ENCODE data around the gene FRZB.
A peak's percentile ranks its signal among the peaks of the same experiment; 100 is the strongest.
"Not testable (repeated sequence)": the region's sequence is repeated elsewhere in the genome, so short reads cannot be mapped to it uniquely, and the experiment has no call there.

Gene FRZB

DNA sequence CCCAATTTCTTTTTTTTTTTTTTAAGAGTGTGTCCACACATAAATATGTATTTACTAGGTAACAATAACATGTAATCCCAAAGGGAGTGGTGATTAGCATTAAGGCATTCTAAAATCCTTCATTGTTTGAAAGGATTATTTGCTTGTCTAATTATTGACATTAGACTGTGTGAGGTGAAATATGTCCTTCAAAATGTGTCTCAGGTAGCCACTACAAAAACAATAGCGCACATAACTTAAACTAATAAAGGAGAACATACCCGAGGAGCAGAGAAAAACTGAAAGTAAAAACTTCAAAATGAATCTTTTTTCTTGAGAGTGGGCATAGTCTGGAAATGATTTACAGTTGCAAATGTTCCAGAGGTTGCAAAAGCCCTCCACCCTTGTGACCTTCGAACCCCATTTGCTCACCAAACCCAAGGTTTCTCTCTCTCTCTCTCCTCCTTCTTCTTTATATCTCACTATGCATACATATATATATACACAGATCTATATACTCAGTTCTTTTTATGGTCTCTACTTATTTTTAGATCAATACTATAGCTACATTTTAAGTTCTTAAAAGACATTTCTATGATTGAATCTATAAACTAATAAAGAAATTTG lies 24.4 kb upstream of the FRZB start:
- DNase-seq (ENCODE audit: low spot score), result no peak

DNA sequence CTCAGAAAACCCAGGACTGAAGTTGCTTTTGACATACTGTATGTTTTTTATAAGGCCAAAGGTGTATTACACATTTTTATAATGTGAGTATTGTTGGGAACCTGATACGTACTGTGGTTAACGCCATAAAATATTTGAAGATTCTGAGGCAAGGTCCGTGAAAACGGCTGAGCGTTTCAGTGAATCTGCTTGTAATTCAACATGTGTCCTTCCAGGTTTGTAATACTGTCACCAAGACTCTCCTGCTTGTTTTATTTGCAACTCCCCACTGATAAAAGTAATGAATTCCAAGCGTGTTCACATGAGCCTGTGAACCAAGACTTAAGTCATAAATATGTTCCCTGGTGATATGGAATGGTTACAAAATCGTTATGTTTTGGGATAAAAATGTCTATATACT lies 23.9 kb upstream of the FRZB start:
- no peak for DNase-seq (ENCODE audit: low spot score)

DNA sequence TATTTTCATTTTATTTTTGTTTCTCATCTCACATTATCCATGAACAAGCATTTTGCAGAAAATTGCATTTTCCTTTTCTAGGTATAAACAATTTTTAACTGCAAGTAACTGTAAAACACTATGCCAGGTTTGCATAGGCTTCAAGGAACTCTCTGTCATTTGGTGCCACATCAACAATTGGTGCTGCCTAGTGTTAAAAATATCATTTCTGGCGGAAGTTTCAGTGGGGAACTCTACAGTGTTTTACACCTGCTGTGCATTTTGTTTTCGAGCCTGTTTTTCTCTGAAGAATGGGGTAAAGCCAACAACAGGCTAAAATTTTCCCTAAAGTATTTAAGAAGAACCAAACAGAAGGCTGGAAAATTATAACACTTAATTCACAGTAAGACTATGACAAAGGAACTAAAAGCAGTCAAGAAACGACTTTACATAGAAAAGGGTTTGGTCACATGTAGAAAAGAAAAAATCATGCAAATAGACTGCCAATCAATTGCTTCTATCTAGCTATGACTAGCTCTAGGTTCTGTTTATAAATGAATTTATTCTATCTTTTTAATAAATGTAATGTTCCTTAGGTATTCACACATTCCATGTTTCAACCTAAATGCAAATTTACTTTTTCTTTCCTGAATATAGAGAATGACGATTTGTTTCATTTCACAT lies 21.4 kb upstream of the FRZB start:
- DNase-seq (ENCODE audit: low spot score), result no peak

DNA sequence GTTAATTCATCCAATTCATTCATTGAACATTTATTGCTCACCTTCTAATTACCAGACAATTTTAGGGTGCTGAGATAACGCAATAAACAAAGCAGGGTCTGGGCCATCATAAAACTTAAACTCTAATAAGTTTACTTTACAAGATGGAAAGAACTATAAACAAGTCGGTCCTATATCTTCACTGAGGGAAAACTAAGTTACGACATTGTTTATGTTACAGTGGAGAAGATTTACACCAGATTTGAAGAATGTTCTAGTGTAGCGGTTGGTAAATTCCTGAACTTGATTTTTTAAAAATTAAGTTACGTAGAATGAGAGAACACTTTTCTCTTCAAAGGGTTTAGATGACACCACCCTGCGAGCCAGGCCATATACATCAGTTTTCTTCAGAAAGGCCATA lies 20.7 kb upstream of the FRZB start:
- no peak for DNase-seq (ENCODE audit: low spot score)

DNA sequence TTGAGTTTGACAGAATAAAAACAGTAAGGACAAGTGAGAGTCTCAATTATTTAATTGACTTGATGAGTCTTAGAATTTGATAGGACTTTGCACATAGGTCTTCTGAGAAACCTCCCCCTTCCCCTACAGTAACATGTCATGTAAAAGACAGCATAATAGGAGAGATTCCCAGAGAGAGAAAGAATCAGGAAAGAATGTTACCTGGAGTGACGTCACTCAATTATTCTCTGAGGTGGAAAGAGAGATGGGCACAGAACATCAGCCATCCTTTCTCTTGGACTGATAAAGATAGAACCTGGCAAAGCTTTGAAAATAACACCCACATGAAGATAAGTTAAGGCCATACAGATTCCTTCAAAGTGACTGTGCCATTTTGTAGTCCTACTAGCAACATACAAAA lies 19.3 kb upstream of the FRZB start:
- no peak for DNase-seq (ENCODE audit: low spot score)

DNA sequence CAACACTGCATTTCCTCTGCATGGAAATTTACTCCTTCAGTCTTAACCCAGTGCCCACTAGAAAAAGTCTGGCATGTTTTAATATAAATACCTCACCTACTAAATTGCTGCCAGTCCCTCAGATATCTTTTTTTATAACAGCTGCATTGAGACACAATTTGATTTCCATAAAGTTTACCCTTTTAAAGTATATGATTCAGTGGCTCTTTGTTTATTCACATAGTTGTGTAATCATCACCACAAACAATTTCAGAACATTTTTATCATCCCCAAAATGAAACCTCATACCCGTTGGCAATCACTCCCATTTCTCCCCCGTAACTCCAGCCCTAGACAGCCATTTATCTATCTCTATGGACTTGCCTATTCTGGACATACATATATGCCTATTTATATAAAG lies 17.0 kb upstream of the FRZB start:
- DNase-seq (ENCODE audit: low spot score), result no peak

DNA sequence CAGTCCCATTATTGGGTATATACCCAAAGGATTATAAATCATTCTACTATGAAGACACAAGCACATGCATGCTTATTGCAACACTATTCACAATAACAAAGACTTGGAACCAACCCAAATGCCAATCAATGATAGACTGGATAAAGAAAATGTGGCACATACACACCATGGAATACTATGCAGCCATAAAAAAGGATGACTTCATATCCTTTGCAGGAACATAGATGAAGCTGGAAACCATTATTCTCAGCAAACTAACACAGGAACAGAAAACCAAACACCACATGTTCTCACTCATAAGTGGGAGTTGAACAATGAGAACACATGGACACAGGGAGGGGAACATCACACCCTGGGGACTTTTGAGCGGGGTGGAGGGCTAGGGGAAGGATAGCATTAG lies 13.7 kb upstream of the FRZB start:
- not testable (repeated sequence) for DNase-seq (ENCODE audit: low spot score)

DNA sequence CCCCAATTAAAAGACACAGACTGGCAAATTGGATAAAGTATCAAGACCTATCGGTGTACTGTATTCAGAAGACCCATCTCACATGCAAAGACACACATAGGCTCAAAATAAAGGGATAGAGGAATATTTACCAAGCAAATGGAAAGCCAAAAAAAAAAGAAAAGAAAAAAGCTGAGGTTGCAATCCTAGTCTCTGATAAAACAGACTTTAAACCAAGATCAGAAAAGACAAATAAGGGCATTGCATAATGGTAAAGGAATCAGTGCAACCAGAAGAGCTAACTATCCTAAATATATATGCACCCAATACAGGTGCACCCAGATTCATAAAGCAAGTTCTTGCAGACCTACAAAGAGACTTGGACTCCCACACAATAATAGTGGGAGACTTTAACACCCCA lies 10.2 kb upstream of the FRZB start:
- not testable (repeated sequence) for DNase-seq (ENCODE audit: low spot score)

DNA sequence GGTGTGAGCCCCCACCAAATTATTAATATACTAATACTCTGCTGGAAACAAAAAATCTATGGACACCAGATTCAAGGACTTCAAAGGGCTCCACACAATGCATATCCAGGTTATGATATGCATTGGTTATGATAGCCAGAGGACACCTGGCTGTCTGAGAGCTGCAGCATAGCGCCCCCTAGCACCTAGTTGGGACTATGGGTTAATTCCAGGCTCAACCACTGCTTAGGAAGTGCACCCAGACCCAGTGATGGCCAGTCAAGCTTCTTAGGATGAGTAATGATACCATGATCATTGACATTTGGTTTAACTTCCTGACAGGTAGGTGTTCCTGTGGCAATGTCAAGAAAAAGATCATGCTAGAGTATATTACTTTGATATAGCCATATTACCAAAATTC lies 3.8 kb upstream of the FRZB start:
- peak; percentile 25 for DNase-seq (ENCODE audit: low spot score)

DNA sequence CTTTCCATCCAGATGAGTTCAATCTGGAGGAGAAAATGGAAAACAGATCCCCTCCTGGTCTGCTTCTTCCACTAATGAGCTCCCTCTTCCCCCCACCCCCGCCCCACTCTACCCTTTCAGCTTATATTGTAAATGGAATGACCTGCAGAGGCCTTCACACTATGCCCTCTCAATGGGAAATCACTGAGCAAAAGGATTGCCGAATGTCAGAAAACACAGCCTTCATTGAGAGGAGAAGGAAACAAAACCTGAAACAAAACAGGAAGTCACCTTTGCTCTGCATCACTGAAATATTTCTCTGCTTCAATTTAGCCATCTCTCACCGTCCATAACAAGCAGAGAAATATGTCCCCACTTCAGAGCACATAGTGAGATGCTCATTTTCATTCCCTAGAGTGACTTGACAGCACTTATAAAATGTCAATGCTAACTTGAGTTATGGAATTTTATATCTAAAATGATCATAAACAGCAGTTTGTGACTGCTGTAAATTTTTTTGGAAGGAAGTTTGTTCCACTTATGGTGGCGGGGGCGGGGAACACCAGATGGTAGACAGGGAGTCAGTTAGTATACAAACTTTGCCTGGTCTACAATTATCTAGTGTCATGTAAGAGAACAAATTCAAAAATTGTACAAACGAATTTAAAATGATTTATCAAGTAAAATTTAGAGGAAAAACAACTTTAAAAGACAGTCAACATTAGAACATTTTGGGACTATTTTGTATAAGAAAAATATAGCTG lies 1.8 kb upstream of the FRZB start:
- no peak for DNase-seq (ENCODE audit: low spot score)

DNA sequence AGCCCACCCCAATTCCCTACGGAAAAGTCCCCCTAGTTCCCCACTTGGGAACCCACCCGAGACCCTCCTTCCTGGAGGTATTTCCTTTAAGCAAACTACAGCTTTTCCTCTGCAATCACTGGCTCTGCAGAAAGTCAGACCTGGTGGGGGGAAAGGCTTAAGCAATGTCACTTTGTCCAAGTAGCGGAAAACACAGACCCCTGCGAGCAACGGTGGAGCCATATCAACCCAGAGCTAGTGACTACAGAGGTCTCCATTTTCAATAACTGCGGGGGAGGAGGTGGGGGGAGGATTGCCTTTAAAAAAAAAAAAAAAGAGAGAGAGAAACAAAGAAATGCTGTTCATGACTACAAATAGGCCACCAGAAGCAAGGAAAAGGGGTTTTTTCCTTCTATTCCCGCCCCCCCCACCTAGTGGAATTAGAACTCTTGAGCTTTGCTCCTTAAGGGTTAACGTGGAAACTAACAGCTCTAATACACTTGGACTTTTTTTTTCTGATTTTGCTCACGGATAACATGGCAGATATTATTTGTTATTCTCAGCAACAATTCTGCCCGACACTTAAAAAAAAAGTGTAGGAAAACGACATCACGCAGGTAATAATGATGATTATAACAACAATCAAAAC lies 1.1 kb upstream of the FRZB start:
- no peak for DNase-seq (ENCODE audit: low spot score)

DNA sequence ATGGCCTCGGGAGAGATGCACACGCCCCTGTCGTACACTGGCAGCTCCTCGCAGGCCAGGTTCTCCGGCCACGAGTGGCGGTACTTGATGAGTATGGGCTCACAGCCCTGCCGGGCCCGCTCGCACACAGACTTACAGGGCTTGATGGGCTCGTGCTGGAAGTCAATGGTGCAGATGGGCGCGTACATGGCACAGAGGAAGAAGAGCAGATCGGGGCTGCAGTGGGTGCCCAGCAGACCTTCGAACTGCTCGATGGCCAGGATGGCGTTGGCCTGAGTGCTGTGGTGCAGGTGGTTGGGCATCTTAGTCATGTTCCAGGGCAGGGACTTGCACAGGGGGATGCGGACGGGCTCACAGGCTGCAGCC lies 359 bp downstream of the FRZB start:
- no peak for DNase-seq (ENCODE audit: low spot score)

DNA sequence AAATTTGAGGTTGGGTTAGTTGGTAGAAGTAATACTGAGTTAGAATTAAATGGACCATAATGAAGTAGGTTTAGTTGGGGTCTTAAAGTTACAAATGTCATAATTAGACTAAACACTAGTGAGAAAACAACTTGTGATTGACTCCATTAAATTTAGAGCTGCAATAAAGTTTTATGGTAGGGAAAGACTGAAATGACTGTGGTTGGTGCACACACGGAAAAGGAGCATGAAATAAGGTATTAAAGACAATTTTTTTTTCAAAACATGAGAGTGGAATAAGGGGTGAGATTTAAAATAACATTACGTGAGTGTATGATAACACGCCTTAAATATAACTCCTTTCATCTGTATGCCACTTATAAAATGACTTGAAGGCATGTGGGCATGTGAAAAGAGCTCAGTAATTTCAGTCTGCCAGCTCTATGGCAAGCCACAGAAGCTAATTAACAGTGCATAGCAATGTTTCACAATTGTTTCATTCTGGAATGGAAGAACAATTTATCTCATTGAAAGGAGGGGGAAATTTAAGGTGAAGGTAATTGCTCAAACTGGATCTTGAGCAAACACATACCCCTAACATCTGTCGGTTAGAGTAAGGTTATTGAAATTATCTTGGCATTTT lies 1.4 kb downstream of the FRZB start:
- no peak for DNase-seq (ENCODE audit: low spot score)

DNA sequence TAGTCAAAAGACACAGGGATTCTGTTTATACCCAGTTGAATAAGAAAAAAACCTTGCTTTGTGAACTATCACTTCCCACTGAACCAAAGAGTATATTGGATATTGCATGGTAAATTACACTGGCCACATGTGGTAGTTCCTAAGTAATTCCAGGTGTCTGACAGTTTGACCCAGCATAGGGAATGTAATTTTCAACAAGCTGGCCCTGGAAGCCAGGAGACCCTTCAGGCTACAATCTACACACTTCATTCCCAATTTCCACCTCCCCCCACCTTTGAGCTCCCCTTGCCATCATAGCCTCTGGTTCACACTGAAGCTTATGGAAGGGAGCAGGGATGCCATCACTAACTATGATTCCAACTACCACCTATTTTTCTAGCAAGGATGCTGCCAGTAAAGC lies 2.8 kb downstream of the FRZB start:
- DNase-seq (ENCODE audit: low spot score), result no peak

DNA sequence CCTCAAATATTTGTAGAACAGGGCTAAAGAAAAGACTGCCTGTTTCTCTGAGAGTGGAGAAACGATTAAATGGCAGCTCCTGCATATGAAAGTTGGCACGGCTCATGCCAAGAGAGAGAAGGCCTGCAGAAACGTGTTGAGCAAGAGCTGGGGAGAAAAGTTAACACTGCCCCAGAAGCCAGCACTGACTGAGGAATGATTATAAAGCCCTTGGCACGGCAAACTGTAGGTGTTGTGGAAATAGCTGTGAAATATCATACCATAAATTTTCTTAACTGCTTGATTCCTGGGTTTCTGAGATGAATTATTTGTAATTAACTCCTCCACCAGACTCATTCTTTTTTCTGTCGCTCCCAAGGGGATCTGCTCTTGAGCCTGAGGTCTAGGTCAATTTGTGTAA lies 4.3 kb downstream of the FRZB start:
- DNase-seq (ENCODE audit: low spot score), result no peak

DNA sequence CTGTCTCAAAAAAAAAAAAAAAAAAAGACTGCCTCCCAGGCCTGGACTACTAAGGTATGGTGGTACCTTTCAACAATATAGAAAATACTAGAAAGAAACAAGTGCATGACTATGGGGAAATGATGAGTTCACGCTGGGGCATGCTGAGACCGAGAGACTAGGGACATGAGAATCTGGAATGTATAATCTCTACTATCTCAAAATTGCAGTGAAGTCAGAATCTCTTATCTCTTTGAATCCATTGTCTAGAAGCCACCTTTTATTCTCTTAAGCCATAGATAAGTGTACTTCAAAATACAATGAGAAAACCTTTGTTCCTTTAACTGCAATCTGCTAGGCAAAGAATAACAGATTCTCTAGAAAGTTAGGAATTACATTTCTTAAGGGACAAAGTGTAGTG lies 5.6 kb downstream of the FRZB start:
- no peak for DNase-seq (ENCODE audit: low spot score)

DNA sequence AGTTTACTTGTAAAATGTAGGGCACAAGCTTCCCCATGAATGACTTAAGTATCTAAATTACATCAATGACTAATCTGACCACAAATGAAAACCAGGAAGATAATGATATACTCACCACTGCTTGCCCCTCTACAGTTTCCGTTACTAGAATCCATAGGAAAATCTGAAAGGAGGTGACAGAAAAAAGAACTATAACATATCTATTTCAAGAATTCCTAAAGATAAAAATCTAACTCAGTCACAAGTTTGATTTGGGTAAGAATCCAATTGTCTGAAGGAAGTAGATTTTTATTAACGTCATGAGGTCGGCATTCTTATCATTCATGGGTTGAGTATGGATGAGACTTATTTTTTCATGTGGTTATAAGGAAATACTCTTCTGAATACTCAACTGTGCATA lies 7.8 kb downstream of the FRZB start:
- no peak for DNase-seq (ENCODE audit: low spot score)

DNA sequence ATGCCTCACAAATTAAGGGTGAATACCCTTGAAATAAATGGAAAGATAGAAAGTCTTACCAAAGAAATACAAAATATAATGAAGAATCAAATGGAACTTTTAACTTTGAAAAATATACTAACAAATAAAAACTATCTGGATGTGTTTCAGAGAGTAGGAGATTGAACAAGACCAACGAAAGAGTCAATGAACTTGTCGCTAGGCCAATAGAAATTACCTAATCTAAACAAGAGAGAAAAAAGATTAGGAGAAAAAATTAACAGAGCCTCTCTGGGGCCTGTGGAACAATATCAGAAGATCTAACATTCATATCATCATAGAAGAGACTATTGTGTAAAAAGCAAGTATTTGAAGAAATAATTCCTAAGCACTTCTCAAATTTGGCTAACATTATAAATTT lies 11.1 kb downstream of the FRZB start:
- DNase-seq (ENCODE audit: low spot score), result no peak

DNA sequence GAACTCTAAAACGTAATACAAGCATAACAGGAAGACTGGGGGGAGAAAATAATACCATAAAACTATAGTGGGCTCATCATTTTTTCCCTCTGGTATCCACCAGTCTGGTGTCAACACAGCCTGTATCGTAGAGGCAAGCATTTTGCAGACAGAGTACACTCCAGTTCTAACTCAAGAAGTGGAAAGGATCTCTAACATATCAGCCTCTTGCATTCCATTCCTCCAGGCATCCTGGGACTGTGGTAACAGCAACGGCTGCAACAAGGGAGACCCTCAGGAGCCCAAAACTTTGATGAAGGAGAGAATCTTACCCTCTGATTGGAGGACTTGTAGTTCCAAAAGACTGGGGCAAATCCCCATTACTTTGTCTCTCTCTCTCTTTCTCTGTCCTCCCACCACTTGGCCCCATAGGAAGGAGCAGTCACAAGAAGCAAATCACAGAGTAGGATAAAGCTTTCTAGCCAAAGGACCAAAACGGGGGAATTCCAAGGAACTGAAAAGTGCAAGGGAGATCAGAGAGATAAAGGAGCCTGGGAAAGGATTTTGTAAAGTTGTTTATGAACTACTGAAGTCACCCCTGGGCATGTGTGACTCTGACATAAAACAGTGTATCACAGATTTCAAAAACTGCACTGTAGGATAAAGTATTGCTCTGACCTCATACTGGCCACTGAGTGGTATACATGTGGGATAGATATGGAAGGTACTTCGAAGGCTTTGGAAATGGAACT lies 11.9 kb downstream of the FRZB start:
- DNase-seq (ENCODE audit: low spot score), result no peak

DNA sequence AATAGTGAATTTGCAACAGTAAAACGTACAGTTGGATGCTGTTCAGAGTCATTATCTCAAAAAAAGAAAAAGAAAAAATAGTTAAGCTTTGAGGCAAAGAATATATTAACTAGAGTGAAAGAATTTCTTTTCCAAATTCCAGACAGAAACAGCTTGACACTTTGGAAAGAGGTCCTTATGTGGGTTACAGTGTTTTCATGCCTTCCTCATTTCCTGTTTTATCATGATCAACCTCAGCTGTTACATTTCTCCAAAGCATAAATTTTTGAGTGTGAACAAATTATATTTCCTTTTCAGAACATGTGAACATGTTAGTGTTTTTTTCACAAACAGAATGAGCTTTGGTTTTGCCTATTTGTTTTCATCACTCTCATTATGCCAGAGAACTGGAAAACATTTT lies 13.6 kb downstream of the FRZB start:
- no peak for DNase-seq (ENCODE audit: low spot score)

DNA sequence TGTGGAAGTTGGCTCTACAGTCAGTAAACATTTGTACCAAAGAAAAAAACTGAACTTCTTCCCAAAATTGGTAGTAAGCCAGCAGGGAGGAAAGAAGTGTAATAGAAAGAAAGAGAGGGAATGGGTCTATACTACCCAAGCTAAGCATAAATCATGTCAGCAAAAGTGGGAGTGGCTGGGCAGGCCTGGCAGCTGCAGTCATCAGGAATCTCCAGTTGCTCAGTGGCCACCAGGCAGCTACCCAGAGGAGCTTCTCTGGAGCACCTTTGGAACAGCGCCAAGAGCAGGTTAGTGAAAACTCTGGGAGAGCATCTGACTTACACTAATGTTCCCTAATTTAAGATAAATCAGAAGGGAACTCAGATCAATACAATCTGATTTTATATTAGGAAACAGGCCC lies 14.3 kb downstream of the FRZB start:
- DNase-seq (ENCODE audit: low spot score), result no peak

DNA sequence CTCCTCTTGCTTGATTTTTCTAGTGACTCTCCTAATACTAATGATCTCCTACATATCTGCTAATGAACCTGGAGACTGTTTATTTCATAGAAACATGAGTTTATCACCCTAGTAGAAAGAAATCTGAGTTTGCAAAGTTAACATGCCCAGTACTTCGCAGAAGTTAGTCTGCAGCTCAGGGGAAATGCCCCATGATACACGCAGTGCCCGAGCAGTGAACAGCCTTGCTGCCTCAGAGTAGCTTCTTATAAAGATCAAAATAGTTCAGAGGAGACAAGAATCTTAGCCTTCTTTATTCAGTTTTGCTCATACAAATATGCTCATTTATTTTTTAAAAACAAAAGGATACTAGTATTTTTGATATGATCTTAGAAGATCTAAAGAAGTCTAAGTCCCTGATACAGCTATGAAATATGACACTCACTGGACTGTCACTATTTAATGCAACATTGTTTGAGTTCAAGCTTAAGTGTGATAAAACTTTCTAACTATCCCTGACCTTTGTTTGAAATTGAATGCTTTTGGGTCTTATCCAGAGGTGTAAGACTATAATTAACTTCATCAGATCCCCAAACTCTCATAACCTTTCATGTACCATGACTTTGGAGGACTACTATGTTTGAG lies 20.5 kb downstream of the FRZB start:
- no peak for DNase-seq (ENCODE audit: low spot score)
